H1 (cell line): ENCODE results near the gene TWNK. TPM values are rescaled to one million over a fixed set of nuclear protein-coding genes. Genes with fewer than 3 reads are reported as not detected.

Experiments used
- EGR1 ChIP-seq: IDR thresholded peaks from 2 replicates; pipeline ENCODE4 v1.6.1; 2011; ENCODE audit warnings: low read depth, low read length, borderline replicate concordance
- SP1 ChIP-seq: IDR thresholded peaks from 2 replicates; pipeline ENCODE4 v1.6.1; 2011; ENCODE audit warnings: low read depth, low read length
- polyA plus RNA-seq, 7 experiments: library from polyadenylated mRNA; depleted of rRNA in 3 of 7; stranded (reverse) in 5 of 7; unstranded in 2 of 7; fragments of >200 nt in 5 of 7; fragments of 200-250 nt in 2 of 7; gene quantifications; 1 replicate in 5 of 7; 2 replicates in 1 of 7; 4 replicates in 1 of 7; pipeline versions ENCODE4 v1.2.1 to v1.2.3, GENCODE V29; 2011 to 2013; ENCODE audit warnings: missing spikeins in 2 of 7, mixed read lengths in 2 of 7
- total RNA-seq: library from RNA; stranded (reverse); fragmentation: NEBNext Ultra II Directional; extraction: Animal tissue kit (Norgen Biotek cat#: 25700); gene quantifications from 2 replicates; pipeline ENCODE4 v1.2.1, GENCODE V29; 2021

TWNK gene
- total and polyA plus RNA-seq, 2 of the 8 experiments (the other 6 are each of a cell fraction or from before 2014, with no cell fraction given) = 15.4 to 32.5 TPM

GRCh38 chr10:100986623-100986951, 756 bp upstream of the TWNK start (continued):
- TF ChIP-seq SP1 (no peak; the same call in 1 of the 2 replicates), EGR1 (no peak)
